ENCODE measurements around the gene GCNT4.
"Not testable (repeated sequence)": the region's sequence is repeated elsewhere in the genome, so short reads cannot be mapped to it uniquely, and the experiment has no call there.

GCNT4 gene

GRCh38 chr5:75052192-75053053 is at the start of gene GCNT4:
TSS of gene GCNT4 (minus strand) at chr5:75052558. CDS start at chr5:75030037, 22,521 bp downstream.
- DNase-seq, result peak in 6 of 14 donors; percentile 6 to 68 (median 30)

- DNase-seq, result not testable (repeated sequence)
Measured at GRCh38 chr5:75095956-75096355, 43.6 kb upstream of the GCNT4 start.

DNA sequence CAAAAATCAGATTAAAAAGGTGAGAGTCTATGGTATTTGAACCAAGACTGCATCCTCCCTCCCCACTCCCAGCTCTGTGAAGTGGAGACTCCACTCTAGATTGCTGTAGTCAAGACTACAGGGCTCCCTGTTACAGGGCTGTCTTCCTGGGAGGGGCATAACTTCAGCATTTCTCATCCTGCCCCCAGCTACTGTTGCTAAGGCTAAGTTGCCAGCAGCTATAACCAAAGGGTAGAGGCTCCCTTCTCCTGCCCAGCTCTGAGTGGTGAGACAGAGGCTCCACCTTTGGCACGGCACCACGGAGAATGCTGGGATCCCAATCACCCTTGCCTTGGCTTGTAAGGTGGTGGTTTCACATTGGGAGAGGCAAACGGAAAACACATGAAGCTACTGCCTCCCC is 39.2 kb upstream of the GCNT4 start:
- DNase-seq, result no peak

DNA sequence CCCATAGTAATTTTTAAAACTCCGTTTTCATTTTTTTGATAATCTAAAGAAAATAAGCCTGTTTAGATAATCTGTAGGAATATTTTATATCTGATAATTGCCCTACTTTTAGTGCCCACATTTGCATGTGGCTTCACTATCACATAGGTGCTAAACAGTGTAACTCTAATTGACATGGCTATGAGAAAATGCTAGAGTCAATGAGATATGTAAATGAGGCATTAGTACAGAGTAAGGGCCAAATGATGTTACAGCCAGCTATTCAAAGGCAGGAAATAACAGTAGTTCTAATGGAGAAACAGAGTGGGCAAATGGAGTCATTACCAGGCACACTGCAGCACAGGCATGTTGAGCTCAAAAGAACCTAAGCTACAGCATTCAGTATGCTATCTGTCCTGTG is 37.3 kb upstream of the GCNT4 start:
- no peak for DNase-seq

- no peak for DNase-seq
Measured at GRCh38 chr5:75089137-75089536, 36.8 kb upstream of the GCNT4 start.

- no peak for DNase-seq
Measured at GRCh38 chr5:75088648-75089047, 36.3 kb upstream of the GCNT4 start.

GRCh38 chr5:75081510-75081909 is 29.2 kb upstream of the GCNT4 start:
- DNase-seq, result no peak

DNA sequence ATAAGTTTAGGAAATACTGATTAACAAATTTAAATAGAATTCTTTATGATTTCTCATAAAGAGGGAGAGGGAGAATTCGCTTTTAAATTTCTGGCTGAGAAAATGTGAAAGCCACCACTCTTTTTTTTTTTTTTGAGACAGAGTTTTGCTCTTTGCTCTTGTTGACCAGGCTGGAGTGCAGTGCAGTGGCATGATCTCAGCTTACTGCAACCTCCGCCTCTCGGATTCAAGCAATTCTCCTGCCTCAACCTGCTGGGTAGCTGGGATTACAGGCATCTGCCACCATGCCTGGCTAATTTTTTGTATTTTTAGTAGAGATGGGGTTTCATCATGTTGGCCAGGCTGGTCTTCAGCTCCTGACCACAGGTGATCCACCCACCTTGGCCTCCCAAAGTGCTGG is 27.0 kb upstream of the GCNT4 start:
- not testable (repeated sequence) for DNase-seq

DNA sequence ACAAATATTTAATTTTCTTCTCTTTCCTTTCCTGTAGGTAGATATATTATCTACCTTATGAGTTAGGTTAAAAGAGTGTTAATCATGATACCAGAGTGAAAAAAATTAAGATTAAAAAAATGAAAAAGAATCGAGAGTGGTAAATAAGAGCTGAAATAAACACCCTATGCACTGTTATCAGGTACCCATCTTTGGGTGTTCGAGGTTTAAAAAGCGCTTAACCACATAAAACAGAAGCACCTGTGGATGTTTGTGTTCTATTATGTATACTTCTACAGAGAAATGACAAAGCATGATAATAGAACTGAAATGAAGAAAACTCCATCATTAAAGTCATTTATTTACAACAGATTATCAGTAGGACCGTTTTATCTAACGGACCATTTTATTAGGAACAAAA is 25.7 kb upstream of the GCNT4 start:
- no peak for DNase-seq

- no peak for DNase-seq
Measured at GRCh38 chr5:75072061-75072460, 19.7 kb upstream of the GCNT4 start.

- DNase-seq, result no peak
Measured at GRCh38 chr5:75071100-75071499, 18.7 kb upstream of the GCNT4 start.

DNA sequence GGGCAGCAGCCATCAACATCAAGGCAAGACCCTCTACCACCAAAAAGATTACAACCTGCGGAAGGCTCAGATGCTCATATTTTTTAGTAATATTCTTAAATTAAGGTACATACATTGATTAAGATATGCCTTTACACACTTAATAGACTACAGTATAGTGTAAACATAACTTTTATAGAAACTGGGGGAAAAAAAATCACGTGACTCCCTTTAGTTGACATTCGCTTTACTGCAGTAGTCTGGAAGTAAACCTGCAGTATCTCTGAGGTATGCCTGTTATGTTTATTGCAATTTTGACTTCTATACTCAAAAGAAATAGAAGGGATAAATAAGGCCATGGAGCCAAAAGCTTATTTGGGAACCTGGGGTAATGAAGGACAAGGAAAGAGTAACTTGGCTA is 15.1 kb upstream of the GCNT4 start:
- DNase-seq, result no peak

DNA sequence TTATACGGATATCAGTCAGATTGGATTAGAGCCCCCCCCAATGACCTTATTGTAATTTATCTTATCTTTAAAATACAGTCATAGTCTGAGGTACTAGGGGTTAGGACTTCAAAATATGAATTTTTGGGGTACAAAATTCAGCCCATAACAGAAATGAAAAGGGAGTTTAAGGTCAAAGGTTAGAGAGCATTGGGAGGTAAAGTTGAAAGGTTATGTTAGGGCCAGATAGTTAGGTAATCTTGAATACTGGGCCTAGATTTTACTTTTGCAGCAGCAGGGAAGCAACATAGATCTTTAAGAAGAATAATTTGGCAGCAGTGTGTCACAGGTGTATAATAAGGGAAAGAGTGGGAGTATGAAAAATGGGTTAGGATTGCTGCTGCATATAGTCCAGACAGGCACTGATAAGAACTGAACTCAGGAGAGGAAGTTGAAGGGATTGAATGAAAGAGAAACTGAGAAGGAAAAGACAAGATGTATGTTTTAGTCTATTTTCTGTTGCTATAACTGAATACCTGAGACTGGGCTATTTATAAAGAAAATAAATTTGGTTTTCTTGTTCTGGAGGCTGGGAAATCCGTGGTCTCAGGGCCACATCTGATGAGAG is 10.7 kb upstream of the GCNT4 start:
- no peak for DNase-seq

- DNase-seq, result no peak
Measured at GRCh38 chr5:75059912-75060545, 7.7 kb upstream of the GCNT4 start.

DNA sequence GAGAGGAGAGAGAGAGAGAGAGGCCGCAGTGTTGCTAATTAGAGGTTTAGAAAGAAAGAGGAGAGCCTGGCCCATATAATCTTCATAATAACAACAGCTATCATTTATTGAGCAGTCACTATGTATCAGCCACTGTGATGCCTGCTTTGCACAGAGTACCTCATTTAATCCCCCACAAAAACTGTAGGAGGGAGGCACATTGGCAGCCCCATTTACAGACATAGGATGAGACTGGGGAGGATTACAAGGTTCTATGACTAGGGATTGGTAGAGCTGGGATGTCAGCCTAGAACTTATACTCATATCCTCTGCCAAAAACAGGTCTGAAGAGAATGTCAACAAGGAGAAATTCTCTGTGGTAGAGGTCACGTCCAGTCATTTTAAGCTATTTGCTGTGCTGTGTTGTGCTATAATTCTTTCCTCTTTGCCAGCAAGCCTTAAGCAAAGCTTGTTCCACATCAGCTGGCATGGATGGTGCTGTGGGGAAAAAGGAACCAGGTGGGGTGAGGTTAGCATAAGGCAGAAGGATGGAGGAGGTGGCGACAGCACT is 6.7 kb upstream of the GCNT4 start:
- DNase-seq, result no peak

- DNase-seq, result no peak
Measured at GRCh38 chr5:75057561-75057960, 5.2 kb upstream of the GCNT4 start.

- DNase-seq, result no peak
Measured at GRCh38 chr5:75055727-75056144, 3.4 kb upstream of the GCNT4 start.

- DNase-seq, result peak in 4 of 14 donors; percentile 16 to 55 (median 44)
Measured at GRCh38 chr5:75054134-75054930, 2.0 kb upstream of the GCNT4 start.

DNA sequence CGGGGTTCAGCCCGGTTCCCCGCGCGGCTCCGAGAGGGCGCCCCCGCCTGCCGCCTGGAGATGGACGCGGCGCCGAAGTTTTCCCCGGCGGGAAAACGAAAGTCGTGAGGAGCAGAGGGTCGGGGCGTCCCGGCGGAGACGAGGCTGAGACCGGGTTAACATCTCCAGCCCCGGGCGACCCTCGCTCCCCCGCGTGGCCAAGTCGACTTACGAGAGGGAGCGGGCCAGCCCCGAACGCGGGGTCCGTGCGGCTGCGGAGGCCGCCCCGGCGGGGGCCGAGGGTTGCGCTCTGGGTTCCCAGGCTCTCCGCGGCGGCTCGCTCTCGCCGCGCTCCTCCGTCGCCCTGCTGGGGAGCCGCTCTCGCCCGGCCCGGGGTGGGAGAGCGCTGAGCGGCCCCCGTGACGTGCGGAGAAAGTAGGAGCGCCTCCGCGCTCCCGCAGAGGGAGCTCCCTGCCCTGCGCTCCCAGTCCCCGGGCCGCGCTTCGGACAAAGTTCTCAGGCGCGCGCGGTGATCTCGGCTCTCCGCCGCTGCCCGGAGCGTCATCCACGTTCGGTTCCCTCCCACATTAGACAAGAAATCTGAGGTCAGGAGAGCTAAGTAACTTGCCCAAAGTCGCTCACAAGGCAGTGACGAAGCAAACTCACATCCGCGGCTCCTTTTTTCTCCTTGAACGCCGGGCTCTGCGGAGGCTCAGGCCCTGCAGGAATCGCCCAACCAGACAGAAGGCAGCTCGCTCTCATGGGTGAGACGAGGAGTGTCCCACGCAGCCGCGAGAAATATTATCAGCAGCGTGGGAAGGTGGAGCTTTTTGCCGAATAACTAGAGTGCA is 1.2 kb upstream of the GCNT4 start:
- DNase-seq, result peak in 6 of 14 donors; percentile 22 to 65 (median 46)

DNA sequence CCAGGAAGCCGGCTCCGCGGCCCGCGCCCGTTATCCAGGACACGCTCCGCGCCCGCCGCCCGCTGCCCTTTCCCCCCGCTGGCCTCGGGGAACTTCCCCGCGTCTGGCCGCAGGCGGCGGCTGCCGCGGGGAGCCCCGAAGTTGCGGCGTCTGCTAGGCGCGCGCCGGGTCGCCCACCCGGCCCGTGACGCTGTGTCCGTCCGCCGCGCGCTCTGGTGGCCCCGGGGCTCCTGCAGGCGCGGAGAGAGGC is 621 bp upstream of the GCNT4 start:
- DNase-seq, result peak in 1 of 14 donors; percentile 41

DNA sequence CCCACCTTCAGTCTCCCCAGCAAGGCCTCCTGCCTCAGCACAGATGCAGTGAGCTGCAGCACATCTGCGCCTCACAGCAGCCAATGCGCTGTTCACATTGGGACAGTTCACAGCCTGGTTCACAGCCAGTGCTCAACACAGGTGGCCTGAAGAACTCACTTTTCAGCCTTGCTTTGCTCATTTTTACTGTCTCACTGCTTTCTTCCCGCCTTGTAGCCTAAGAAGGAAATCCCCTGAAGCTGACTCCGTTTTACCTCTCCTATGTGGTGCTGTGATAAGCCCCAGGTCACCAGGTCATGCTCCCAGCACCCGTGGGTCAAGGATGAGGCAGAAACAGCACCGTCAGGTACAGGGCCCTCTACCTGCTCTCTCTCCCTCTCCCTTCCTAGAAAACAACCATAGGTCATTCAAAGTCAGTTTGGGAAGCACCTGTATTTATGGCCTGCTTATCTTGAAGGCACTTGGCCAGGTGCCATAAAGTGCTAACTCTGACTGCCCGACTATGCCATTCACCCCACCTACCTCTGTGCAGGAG is 1.1 kb downstream of the GCNT4 start:
- DNase-seq, result no peak
